H9 (cell line): ENCODE data around the gene LMX1A. TPM values are rescaled to one million over a fixed set of nuclear protein-coding genes. Genes with fewer than 3 reads are reported as not detected.

ENCODE experiments used
- DNase-seq: peaks from one replicate; pipeline ENCODE4 v3.0.0-alpha.2; 2017
- H2AFZ ChIP-seq: one replicate; pipeline ENCODE4 v1.6.1; 2013; ENCODE audit warnings: mild to moderate bottlenecking, low read length, control low read depth, moderate library complexity
- H2AK5ac ChIP-seq: 2 replicates; pipeline ENCODE4 v1.6.1; 2013; ENCODE audit warnings: low read length, control low read depth, mixed read lengths; ENCODE audit not compliant: insufficient read length
- H2BK120ac ChIP-seq: one replicate; pipeline ENCODE4 v1.6.1; 2013; ENCODE audit warnings: low read depth, mild to moderate bottlenecking, low read length, control low read depth, inconsistent platforms; ENCODE audit not compliant: poor library complexity, severe bottlenecking
- H2BK12ac ChIP-seq: 2 replicates; pipeline ENCODE4 v1.6.1; 2013; ENCODE audit warnings: low read length, control low read depth, mixed read lengths, low read depth; ENCODE audit not compliant: insufficient read length
- H2BK15ac ChIP-seq: 2 replicates; pipeline ENCODE4 v1.6.1; 2013; ENCODE audit warnings: low read depth, low read length, control low read depth
- H2BK20ac ChIP-seq: one replicate; pipeline ENCODE4 v1.6.1; 2013; ENCODE audit warnings: low read depth, mild to moderate bottlenecking, low read length, control low read depth, inconsistent platforms; ENCODE audit not compliant: poor library complexity, severe bottlenecking
- H2BK5ac ChIP-seq: 2 replicates; pipeline ENCODE4 v1.6.1; 2013; ENCODE audit warnings: low read length, control low read depth, mixed read lengths; ENCODE audit not compliant: insufficient read length
- H3K14ac ChIP-seq: 2 replicates; pipeline ENCODE4 v1.6.1; 2013; ENCODE audit warnings: low read length, control low read depth; ENCODE audit not compliant: insufficient read depth
- H3K18ac ChIP-seq: 2 replicates; pipeline ENCODE4 v1.6.1; 2013; ENCODE audit warnings: low read depth, mild to moderate bottlenecking, mixed read lengths, low read length, control low read depth; ENCODE audit not compliant: insufficient read length
- H3K23ac ChIP-seq: 2 replicates; pipeline ENCODE4 v1.6.1; 2013; ENCODE audit warnings: low read length, control low read depth, mixed read lengths, low read depth; ENCODE audit not compliant: insufficient read length
- H3K23me2 ChIP-seq: 2 replicates; pipeline ENCODE4 v1.6.1; 2013; ENCODE audit warnings: low read depth, mild to moderate bottlenecking, mixed read lengths, low read length, control low read depth; ENCODE audit not compliant: insufficient read length, poor library complexity, severe bottlenecking
- H3K27ac ChIP-seq: 2 replicates; pipeline ENCODE4 v1.5.1; 2013; ENCODE audit warnings: low read length, control low read depth, mixed read lengths, low read depth; ENCODE audit not compliant: insufficient read length
- H3K27me3 ChIP-seq: 2 replicates; pipeline ENCODE4 v1.6.1; 2013; ENCODE audit warnings: low read length, control low read depth, inconsistent platforms; ENCODE audit not compliant: insufficient read depth
- H3K4ac ChIP-seq: 2 replicates; pipeline ENCODE4 v1.6.1; 2013; ENCODE audit warnings: low read depth, mild to moderate bottlenecking, control low read depth, inconsistent platforms, low read length, moderate library complexity
- H3K4me1 ChIP-seq: 2 replicates; pipeline ENCODE4 v1.6.1; 2013; ENCODE audit warnings: low read length, control low read depth, inconsistent platforms; ENCODE audit not compliant: insufficient read depth
- H3K4me2 ChIP-seq: 2 replicates; pipeline ENCODE4 v1.6.1; 2013; ENCODE audit warnings: low read length, control low read depth, mixed read lengths; ENCODE audit not compliant: insufficient read length, insufficient read depth
- H3K56ac ChIP-seq: 2 replicates; pipeline ENCODE4 v1.6.1; 2013; ENCODE audit warnings: low read depth, mild to moderate bottlenecking, mixed read lengths, low read length, control low read depth; ENCODE audit not compliant: insufficient read length
- H3K79me1 ChIP-seq: 2 replicates; pipeline ENCODE4 v1.6.1; 2013; ENCODE audit warnings: low read depth, mild to moderate bottlenecking, moderate library complexity, low read length, control low read depth, inconsistent platforms; ENCODE audit not compliant: insufficient read depth, poor library complexity, severe bottlenecking
- H3K79me2 ChIP-seq: 2 replicates; pipeline ENCODE4 v1.6.1; 2013; ENCODE audit warnings: low read length, control low read depth, inconsistent platforms; ENCODE audit not compliant: insufficient read depth
- H3K9ac ChIP-seq: 2 replicates; pipeline ENCODE4 v1.6.1; 2013; ENCODE audit warnings: low read length, control low read depth, mixed read lengths; ENCODE audit not compliant: insufficient read length; ENCODE audit errors: extremely low read depth
- H3K9me3 ChIP-seq: one replicate; pipeline ENCODE4 v1.6.1; 2013; ENCODE audit warnings: low read depth, low read length, inconsistent platforms; ENCODE audit not compliant: control insufficient read depth
- H3T11ph ChIP-seq: one replicate; pipeline ENCODE4 v1.6.1; 2013; ENCODE audit warnings: mild to moderate bottlenecking, low read length, control low read depth, inconsistent platforms
- H4K20me1 ChIP-seq: one replicate; pipeline ENCODE4 v1.6.1; 2013; ENCODE audit not compliant: control insufficient read depth, insufficient read length, insufficient read depth
- H4K5ac ChIP-seq: 2 replicates; pipeline ENCODE4 v1.6.1; 2013; ENCODE audit warnings: low read depth, mild to moderate bottlenecking, mixed read lengths, low read length, control low read depth; ENCODE audit not compliant: insufficient read length
- H4K8ac ChIP-seq: replicated peaks from 2 replicates; pipeline ENCODE4 v1.6.1; 2013; ENCODE audit warnings: low read length, control low read depth, mixed read lengths, low read depth; ENCODE audit not compliant: insufficient read length
- H4K91ac ChIP-seq: 2 replicates; pipeline ENCODE4 v1.6.1; 2013; ENCODE audit warnings: low read depth, mild to moderate bottlenecking, moderate library complexity, mixed read lengths, low read length, control low read depth; ENCODE audit not compliant: insufficient read length
- H3K27ac Mint-ChIP-seq, 3 experiments: 2 replicates in 2 of 3; 3 replicates in 1 of 3; pipeline ENCODE4 v1.8.0; 2020 to 2021; ENCODE audit warnings: mixed read lengths in 3 of 3, mild to moderate bottlenecking in 1 of 3, moderate library complexity in 1 of 3
- H3K27me3 Mint-ChIP-seq: 2 replicates; pipeline ENCODE4 v1.8.0; 2021; ENCODE audit warnings: low read depth, mild to moderate bottlenecking, moderate library complexity, mixed read lengths
- H3K36me3 Mint-ChIP-seq, 3 experiments: 2 replicates in 2 of 3; 3 replicates in 1 of 3; pipeline ENCODE4 v1.8.0; 2020 to 2021; ENCODE audit warnings: low read depth in 3 of 3, mixed read lengths in 3 of 3; ENCODE audit not compliant: insufficient read depth in 1 of 3
- H3K4me1 Mint-ChIP-seq, 2 experiments: 2 replicates each; pipeline ENCODE4 v1.8.0; 2020; ENCODE audit warnings: mixed read lengths in 2 of 2
- H3K4me3 Mint-ChIP-seq, 2 experiments: 2 replicates in 1 of 2; 3 replicates in 1 of 2; pipeline ENCODE4 v1.8.0; 2020 to 2021; ENCODE audit warnings: mild to moderate bottlenecking in 2 of 2, mixed read lengths in 2 of 2, moderate library complexity in 1 of 2
- H3K9me3 Mint-ChIP-seq, 2 experiments: 2 replicates in 1 of 2; 3 replicates in 1 of 2; pipeline ENCODE4 v1.8.0; 2020; ENCODE audit warnings: mild to moderate bottlenecking in 2 of 2, mixed read lengths in 2 of 2, moderate library complexity in 1 of 2
- WGBS: extraction: QIAGEN DNeasy Blood & Tissue Kit; methylation state at CpG from one replicate; pipeline ENCODE4 v1.1.7; 2013; ENCODE audit warnings: missing lambda C conversion rate, low lambda C conversion rate, mixed read lengths; ENCODE audit not compliant: insufficient read length; ENCODE audit errors: extremely low coverage; 5-methylcytosine and 5-hydroxymethylcytosine counted together
- total RNA-seq: library from RNA; stranded (reverse); gene quantifications from 2 replicates; pipeline ENCODE4 v1.2.1, GENCODE V29; 2021
- TF ChIP-seq, protein P1 (sequence below): fragments of 200-600 bp; sonication (generic); conservative IDR thresholded peaks from 3 replicates; pipeline ENCODE4 v1.8.0; 2021; ENCODE audit warnings: antibody characterized with exemption, mild to moderate bottlenecking

The LMX1A gene
- total RNA-seq, 1 experiment from 2014 or later = not detected

DNA sequence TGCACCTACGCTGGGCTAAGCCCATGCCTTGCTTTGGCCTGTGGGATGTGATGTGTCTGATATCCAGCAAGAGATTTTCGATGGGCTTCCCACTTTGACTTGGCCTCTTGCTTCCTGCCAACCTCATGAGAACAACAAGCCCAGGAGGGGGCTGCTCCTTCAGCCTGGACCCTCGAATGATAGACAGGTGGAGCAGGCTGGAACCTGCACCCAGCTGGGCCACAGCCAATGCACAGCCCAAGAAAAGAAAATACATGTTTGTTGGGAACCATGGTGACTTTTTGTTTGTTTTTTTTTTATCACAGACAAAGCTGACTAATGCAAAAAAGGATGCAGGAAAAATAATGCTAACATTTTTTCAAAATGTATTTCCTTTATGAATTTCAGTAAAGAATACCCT is 144.3 kb downstream of the LMX1A start:
- no peaks in the 10 kb centered on the region for H3K9me3 Mint-ChIP-seq
- Histone ChIP-seq H3K4me2 (no peak overlapping the region), H3K4ac (no peak overlapping the region), H2AK5ac (no peak overlapping the region), H2BK12ac (no peak overlapping the region), H3T11ph (no peak overlapping the region), H3K79me1 (no peaks in the 10 kb centered on the region), H3K23me2 (no peaks in the 10 kb centered on the region), H4K5ac (no peak overlapping the region), H3K27ac (no peak overlapping the region), H3K4me1 (peaks cover 7% of the 10 kb centered on the region; the same call in 1 of the 2 replicates), H3K56ac (no peak overlapping the region), H4K20me1 (no peaks in the 10 kb centered on the region), H2BK20ac (no peak overlapping the region), H3K9ac (no peak overlapping the region), H3K14ac (no peak overlapping the region), H3K18ac (no peak overlapping the region), H2BK15ac (no peak overlapping the region), H4K8ac (no peak overlapping the region), H4K91ac (no peak overlapping the region), H2BK5ac (no peak overlapping the region), H3K23ac (no peak overlapping the region), H3K79me2 (no peaks in the 10 kb centered on the region), H2AFZ (no peak overlapping the region), H3K9me3 (no peaks in the 10 kb centered on the region), H2BK120ac (no peak overlapping the region), H3K27me3 (no peaks in the 10 kb centered on the region)
- peaks cover 18 to 28% of the 10 kb centered on the region in 2 experiments for H3K4me1 Mint-ChIP-seq
- WGBS = no CpG with 5 or more reads among the region's 3 CpGs
- H3K27me3 Mint-ChIP-seq = no peaks in the 10 kb centered on the region; the same call in 1 of the 2 replicates
- no peak for DNase-seq
- TF ChIP-seq, protein P1, sequence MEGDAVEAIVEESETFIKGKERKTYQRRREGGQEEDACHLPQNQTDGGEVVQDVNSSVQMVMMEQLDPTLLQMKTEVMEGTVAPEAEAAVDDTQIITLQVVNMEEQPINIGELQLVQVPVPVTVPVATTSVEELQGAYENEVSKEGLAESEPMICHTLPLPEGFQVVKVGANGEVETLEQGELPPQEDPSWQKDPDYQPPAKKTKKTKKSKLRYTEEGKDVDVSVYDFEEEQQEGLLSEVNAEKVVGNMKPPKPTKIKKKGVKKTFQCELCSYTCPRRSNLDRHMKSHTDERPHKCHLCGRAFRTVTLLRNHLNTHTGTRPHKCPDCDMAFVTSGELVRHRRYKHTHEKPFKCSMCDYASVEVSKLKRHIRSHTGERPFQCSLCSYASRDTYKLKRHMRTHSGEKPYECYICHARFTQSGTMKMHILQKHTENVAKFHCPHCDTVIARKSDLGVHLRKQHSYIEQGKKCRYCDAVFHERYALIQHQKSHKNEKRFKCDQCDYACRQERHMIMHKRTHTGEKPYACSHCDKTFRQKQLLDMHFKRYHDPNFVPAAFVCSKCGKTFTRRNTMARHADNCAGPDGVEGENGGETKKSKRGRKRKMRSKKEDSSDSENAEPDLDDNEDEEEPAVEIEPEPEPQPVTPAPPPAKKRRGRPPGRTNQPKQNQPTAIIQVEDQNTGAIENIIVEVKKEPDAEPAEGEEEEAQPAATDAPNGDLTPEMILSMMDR = no peak
- H3K4me3 Mint-ChIP-seq = no peak overlapping the region
- H3K27ac Mint-ChIP-seq = no peak overlapping the region; a peak in 1 of 7 replicates
- no peaks in the 10 kb centered on the region; a peak in 1 of 7 replicates for H3K36me3 Mint-ChIP-seq
